Astrocyte (in vitro differentiated cells and primary cell): Measurements from ENCODE around the gene NXF1. TPM values are rescaled to one million over a fixed set of nuclear protein-coding genes. Genes with fewer than 3 reads are reported as not detected.
A peak's percentile ranks its signal among the peaks of the same experiment; 100 is the strongest.

Experiments
- DNase-seq: peaks from one replicate; pipeline ENCODE4 v3.0.0-alpha.2; 2010; ENCODE audit warnings: low read depth
- FAIRE-seq: peaks from 2 replicates; lab custom pipeline; 2011; peaks lifted over from hg19 to GRCh38; lab: Jason Lieb, UNC
- H2AFZ ChIP-seq: 2 replicates; pipeline ENCODE4 v1.6.0; 2012; ENCODE audit warnings: low read depth, low read length, inconsistent platforms
- H3K27ac ChIP-seq: 2 replicates; pipeline ENCODE4 v1.5.1; 2011; ENCODE audit warnings: low read depth, low read length, inconsistent platforms
- H3K27me3 ChIP-seq: 2 replicates; pipeline ENCODE4 v1.6.0; 2011; ENCODE audit warnings: low read length, inconsistent platforms; ENCODE audit not compliant: insufficient read depth
- H3K36me3 ChIP-seq: 2 replicates; pipeline ENCODE4 v1.5.1; 2011; ENCODE audit warnings: low read length, inconsistent platforms; ENCODE audit not compliant: insufficient read depth
- H3K4me1 ChIP-seq: 2 replicates; pipeline ENCODE4 v1.5.1; 2011; ENCODE audit warnings: low read length, inconsistent platforms; ENCODE audit not compliant: insufficient read depth
- H3K4me2 ChIP-seq: 2 replicates; pipeline ENCODE4 v1.6.0; 2012; ENCODE audit warnings: low read length, inconsistent platforms
- H3K4me3 ChIP-seq: 2 replicates; pipeline ENCODE4 v1.5.1; 2011; ENCODE audit warnings: low read depth, mild to moderate bottlenecking, low read length, inconsistent platforms; ENCODE audit not compliant: insufficient read depth
- H3K79me2 ChIP-seq: 2 replicates; pipeline ENCODE4 v1.6.0; 2012; ENCODE audit warnings: mild to moderate bottlenecking, low read length, inconsistent platforms; ENCODE audit not compliant: insufficient read depth
- H3K9ac ChIP-seq: 2 replicates; pipeline ENCODE4 v1.6.0; 2012; ENCODE audit warnings: mild to moderate bottlenecking, low read length, inconsistent platforms
- H3K9me3 ChIP-seq: 2 replicates; pipeline ENCODE4 v1.5.1; 2012; ENCODE audit warnings: low read depth, mild to moderate bottlenecking, low read length, inconsistent platforms; ENCODE audit not compliant: insufficient read depth
- H4K20me1 ChIP-seq: 2 replicates; pipeline ENCODE4 v1.6.0; 2012; ENCODE audit warnings: low read length, inconsistent platforms; ENCODE audit not compliant: insufficient read depth
- H3K27ac Mint-ChIP-seq: one replicate; pipeline ENCODE4 v1.8.0; 2021; ENCODE audit warnings: mild to moderate bottlenecking, mixed read lengths; ENCODE audit not compliant: unreplicated experiment
- H3K27me3 Mint-ChIP-seq: one replicate; pipeline ENCODE4 v1.8.0; 2021; ENCODE audit warnings: low read depth, mixed read lengths; ENCODE audit not compliant: unreplicated experiment
- H3K36me3 Mint-ChIP-seq: one replicate; pipeline ENCODE4 v1.8.0; 2021; ENCODE audit warnings: low read depth, mixed read lengths; ENCODE audit not compliant: unreplicated experiment
- H3K4me1 Mint-ChIP-seq: one replicate; pipeline ENCODE4 v1.8.0; 2021; ENCODE audit warnings: low read depth, mixed read lengths; ENCODE audit not compliant: unreplicated experiment
- H3K4me3 Mint-ChIP-seq: one replicate; pipeline ENCODE4 v1.8.0; 2021; ENCODE audit warnings: mild to moderate bottlenecking, moderate library complexity, mixed read lengths; ENCODE audit not compliant: unreplicated experiment
- H3K9me3 Mint-ChIP-seq: one replicate; pipeline ENCODE4 v1.8.0; 2021; ENCODE audit warnings: mild to moderate bottlenecking, mixed read lengths; ENCODE audit not compliant: unreplicated experiment
- EZH2 ChIP-seq: IDR thresholded peaks from 2 replicates; pipeline ENCODE4 v1.6.1; 2012; ENCODE audit warnings: mild to moderate bottlenecking, low read length, inconsistent platforms; ENCODE audit not compliant: insufficient read depth
- total RNA-seq: library from RNA; stranded (reverse); gene quantifications from 2 replicates; pipeline ENCODE4 v1.2.1, GENCODE V29; 2021
- TF ChIP-seq, protein P1 (sequence below): IDR thresholded peaks from 2 replicates; pipeline ENCODE4 v1.5.1; 2011; ENCODE audit warnings: low read depth, mild to moderate bottlenecking, inconsistent platforms, low read length, moderate library complexity; ENCODE audit not compliant: insufficient read depth

NXF1 gene
- total RNA-seq, 1 donor from 2014 or later = 55.9 TPM

DNA sequence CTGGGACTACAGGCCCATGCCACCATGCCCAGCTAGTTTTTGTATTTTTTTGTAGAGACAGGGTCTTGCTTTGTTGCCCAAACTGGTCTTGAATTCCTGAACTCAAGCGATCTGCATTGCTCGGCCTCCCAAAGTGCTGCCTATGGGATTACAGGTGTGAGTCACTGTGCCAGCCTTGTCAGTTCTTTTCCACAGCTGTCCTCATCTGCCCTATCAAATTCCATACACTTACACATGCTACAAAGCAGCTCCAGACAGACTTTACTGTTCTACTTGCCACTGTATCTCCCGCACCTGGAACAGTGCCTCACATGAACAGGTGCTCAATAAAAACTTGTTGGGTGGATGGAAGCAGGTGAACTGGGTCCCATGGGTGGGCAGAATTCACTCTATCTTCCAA lies 18.4 kb upstream of the NXF1 start:
- no peak overlapping the region for H3K27ac ChIP-seq
- H3K9me3 ChIP-seq = no peaks in the 10 kb centered on the region
- peaks cover 53% of the 10 kb centered on the region for H3K36me3 ChIP-seq
- H3K9ac ChIP-seq = no peak overlapping the region
- no peaks in the 10 kb centered on the region for H3K4me1 ChIP-seq
- no peak overlapping the region for H2AFZ ChIP-seq
- TF ChIP-seq, protein P1, sequence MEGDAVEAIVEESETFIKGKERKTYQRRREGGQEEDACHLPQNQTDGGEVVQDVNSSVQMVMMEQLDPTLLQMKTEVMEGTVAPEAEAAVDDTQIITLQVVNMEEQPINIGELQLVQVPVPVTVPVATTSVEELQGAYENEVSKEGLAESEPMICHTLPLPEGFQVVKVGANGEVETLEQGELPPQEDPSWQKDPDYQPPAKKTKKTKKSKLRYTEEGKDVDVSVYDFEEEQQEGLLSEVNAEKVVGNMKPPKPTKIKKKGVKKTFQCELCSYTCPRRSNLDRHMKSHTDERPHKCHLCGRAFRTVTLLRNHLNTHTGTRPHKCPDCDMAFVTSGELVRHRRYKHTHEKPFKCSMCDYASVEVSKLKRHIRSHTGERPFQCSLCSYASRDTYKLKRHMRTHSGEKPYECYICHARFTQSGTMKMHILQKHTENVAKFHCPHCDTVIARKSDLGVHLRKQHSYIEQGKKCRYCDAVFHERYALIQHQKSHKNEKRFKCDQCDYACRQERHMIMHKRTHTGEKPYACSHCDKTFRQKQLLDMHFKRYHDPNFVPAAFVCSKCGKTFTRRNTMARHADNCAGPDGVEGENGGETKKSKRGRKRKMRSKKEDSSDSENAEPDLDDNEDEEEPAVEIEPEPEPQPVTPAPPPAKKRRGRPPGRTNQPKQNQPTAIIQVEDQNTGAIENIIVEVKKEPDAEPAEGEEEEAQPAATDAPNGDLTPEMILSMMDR = no peak
- TF ChIP-seq EZH2 = no peak
- FAIRE-seq (no peak), DNase-seq (no peak)
- no peak overlapping the region for H3K4me3 Mint-ChIP-seq
- H3K79me2 ChIP-seq = peaks cover 19% of the 10 kb centered on the region
- no peaks in the 10 kb centered on the region for H3K27me3 ChIP-seq
- no peak overlapping the region for H3K27ac Mint-ChIP-seq
- H3K4me2 ChIP-seq = no peak overlapping the region
- H3K4me1 Mint-ChIP-seq = no peaks in the 10 kb centered on the region
- no peaks in the 10 kb centered on the region for H3K27me3 Mint-ChIP-seq
- peaks cover 23% of the 10 kb centered on the region for H3K36me3 Mint-ChIP-seq
- no peak overlapping the region for H3K4me3 ChIP-seq
- no peaks in the 10 kb centered on the region for H3K9me3 Mint-ChIP-seq
- H4K20me1 ChIP-seq = peaks cover 34% of the 10 kb centered on the region

DNA sequence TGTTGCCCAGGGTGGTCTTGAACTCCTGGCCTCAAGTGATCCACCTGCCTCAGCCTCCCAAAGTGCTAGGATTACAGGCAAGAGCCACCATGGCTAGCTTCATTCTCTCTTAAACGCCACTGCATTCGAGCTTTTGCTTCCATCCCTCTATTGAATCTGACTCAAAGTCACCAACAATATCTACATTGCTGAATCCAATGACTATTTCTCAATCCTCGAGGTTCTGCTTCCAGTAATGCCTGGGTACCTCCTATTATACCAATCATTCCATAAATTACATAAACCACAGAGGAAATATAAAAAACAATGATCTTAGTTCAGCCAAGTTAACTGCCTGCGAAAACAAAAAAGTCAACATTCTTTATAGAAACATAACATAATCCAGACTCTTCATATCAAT lies 11.9 kb upstream of the NXF1 start:
- FAIRE-seq (no peak), DNase-seq (no peak)
- TF ChIP-seq, protein P1 = no peak
- no peak for TF ChIP-seq EZH2
- Histone ChIP-seq H4K20me1 (no peaks in the 10 kb centered on the region), H3K4me2 (no peak overlapping the region), H2AFZ (no peak overlapping the region), H3K36me3 (peaks cover 19% of the 10 kb centered on the region), H3K9ac (no peak overlapping the region), H3K79me2 (no peaks in the 10 kb centered on the region), H3K4me3 (no peak overlapping the region), H3K4me1 (no peaks in the 10 kb centered on the region), H3K9me3 (no peaks in the 10 kb centered on the region), H3K27ac (no peak overlapping the region), H3K27me3 (no peaks in the 10 kb centered on the region)
- Mint-ChIP-seq H3K9me3 (no peaks in the 10 kb centered on the region), H3K27ac (no peak overlapping the region), H3K4me3 (peak overlapping the region; percentile 40), H3K36me3 (peaks cover 21% of the 10 kb centered on the region), H3K27me3 (no peaks in the 10 kb centered on the region), H3K4me1 (no peaks in the 10 kb centered on the region)

DNA sequence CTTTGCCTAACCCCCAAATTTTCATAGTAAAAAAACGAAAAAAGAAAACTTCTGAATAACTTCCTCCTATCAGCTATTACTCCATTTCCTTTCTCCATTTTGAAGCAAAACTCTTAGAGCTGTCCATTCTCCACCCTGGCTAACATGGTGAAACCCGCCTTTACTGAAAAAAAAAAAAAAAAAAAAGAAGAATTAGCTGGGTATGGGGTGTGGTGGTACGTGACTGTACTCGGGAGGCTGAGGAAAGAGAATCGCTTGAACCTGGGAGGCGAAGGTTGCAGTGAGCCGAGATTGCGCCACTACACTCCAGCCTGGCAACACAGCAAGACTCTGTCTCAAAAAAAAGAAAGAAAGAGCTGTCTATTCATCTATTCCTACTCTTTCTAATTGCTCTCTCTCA lies 11.3 kb upstream of the NXF1 start:
- FAIRE-seq (no peak), DNase-seq (no peak)
- no peak overlapping the region for H3K27ac ChIP-seq
- peaks cover 18% of the 10 kb centered on the region for H3K36me3 ChIP-seq
- no peaks in the 10 kb centered on the region for H3K79me2 ChIP-seq
- Mint-ChIP-seq H3K4me3 (no peak overlapping the region), H3K4me1 (no peaks in the 10 kb centered on the region), H3K9me3 (no peaks in the 10 kb centered on the region), H3K27me3 (no peaks in the 10 kb centered on the region), H3K27ac (no peak overlapping the region), H3K36me3 (peaks cover 21% of the 10 kb centered on the region)
- H3K27me3 ChIP-seq = no peaks in the 10 kb centered on the region
- no peak overlapping the region for H3K4me3 ChIP-seq
- H3K9ac ChIP-seq = no peak overlapping the region
- H4K20me1 ChIP-seq = no peaks in the 10 kb centered on the region
- no peak overlapping the region for H2AFZ ChIP-seq
- no peaks in the 10 kb centered on the region for H3K4me1 ChIP-seq
- H3K9me3 ChIP-seq = no peaks in the 10 kb centered on the region
- TF ChIP-seq, protein P1 = no peak
- TF ChIP-seq EZH2 = no peak
- no peak overlapping the region for H3K4me2 ChIP-seq
